Tibial nerve (tissue), 4 donors: ENCODE measurements around the gene USP6NL.

Experiments
- CTCF ChIP-seq, 5 experiments: fragments of 200-600 bp in 3 of 5; fragments of 450-650 bp in 2 of 5; sonication (generic) in 3 of 5; IDR thresholded peaks; one replicate each; pipeline ENCODE4 v1.5.1; 2016 to 2019; ENCODE audit warnings: antibody characterized with exemption in 5 of 5, mild to moderate bottlenecking in 3 of 5, moderate library complexity in 2 of 5
- EP300 ChIP-seq, 2 donors: sonication (generic); formaldehyde crosslinking; IDR thresholded peaks; one replicate each; pipeline ENCODE4 v1.6.1; 2017; ENCODE audit warnings: antibody characterized with exemption in 2 of 2, mild to moderate bottlenecking in 1 of 2

GRCh38 chr10:11593612-11594011 is 17.8 kb downstream of the USP6NL start:
- no peak for TF ChIP-seq CTCF (IDR thresholded peaks at IDR 0.05)
- no peak for TF ChIP-seq EP300 (IDR thresholded peaks at IDR 0.05)
